Mesendoderm (in vitro differentiated cells): ENCODE measurements around the gene MTURN.

Source experiments
- DNase-seq: peaks from one replicate; pipeline ENCODE4 v3.0.0; 2013
- H2AK5ac ChIP-seq: 2 replicates; pipeline ENCODE4 v1.6.1; 2013; ENCODE audit warnings: low read length, inconsistent platforms
- H2BK120ac ChIP-seq: 2 replicates; pipeline ENCODE4 v1.6.1; 2013; ENCODE audit warnings: low read depth, mild to moderate bottlenecking, low read length, moderate library complexity, mixed read lengths
- H2BK15ac ChIP-seq: replicated peaks from 2 replicates; pipeline ENCODE4 v1.6.1; 2013; ENCODE audit warnings: low read depth, mild to moderate bottlenecking, moderate library complexity
- H2BK5ac ChIP-seq: 2 replicates; pipeline ENCODE4 v1.6.1; 2013; ENCODE audit warnings: low read length, inconsistent platforms
- H3K18ac ChIP-seq: 2 replicates; pipeline ENCODE4 v1.6.1; 2013; ENCODE audit warnings: mild to moderate bottlenecking, low read length, mixed read lengths
- H3K23ac ChIP-seq: one replicate; pipeline ENCODE4 v1.6.1; 2013; ENCODE audit warnings: low read length
- H3K27ac ChIP-seq: 2 replicates; pipeline ENCODE4 v1.5.1; 2013; ENCODE audit warnings: low read depth, mild to moderate bottlenecking, inconsistent platforms, low read length, moderate library complexity
- H3K27me3 ChIP-seq: 2 replicates; pipeline ENCODE4 v1.6.1; 2013; ENCODE audit warnings: low read length, control low read depth, mild to moderate bottlenecking, inconsistent platforms; ENCODE audit not compliant: insufficient read depth, poor library complexity
- H3K36me3 ChIP-seq: 2 replicates; pipeline ENCODE4 v1.6.1; 2013; ENCODE audit warnings: low read length, inconsistent platforms; ENCODE audit not compliant: control insufficient read depth, insufficient read depth
- H3K4ac ChIP-seq: one replicate; pipeline ENCODE4 v1.6.1; 2013; ENCODE audit warnings: low read depth, mild to moderate bottlenecking, low read length, moderate library complexity
- H3K4me1 ChIP-seq: 2 replicates; pipeline ENCODE4 v1.6.1; 2013; ENCODE audit warnings: low read depth, low read length, inconsistent platforms; ENCODE audit not compliant: control insufficient read depth
- H3K4me2 ChIP-seq: 2 replicates; pipeline ENCODE4 v1.6.1; 2013; ENCODE audit warnings: low read length
- H3K4me3 ChIP-seq: 2 replicates; pipeline ENCODE4 v1.5.1; 2013; ENCODE audit warnings: mild to moderate bottlenecking, low read length
- H3K56ac ChIP-seq: one replicate; pipeline ENCODE4 v1.6.1; 2013; ENCODE audit warnings: low read length
- H3K79me1 ChIP-seq: 2 replicates; pipeline ENCODE4 v1.6.1; 2013; ENCODE audit warnings: low read length, inconsistent platforms
- H3K79me2 ChIP-seq: 2 replicates; pipeline ENCODE4 v1.6.1; 2013; ENCODE audit warnings: mild to moderate bottlenecking, low read length; ENCODE audit not compliant: control insufficient read depth, insufficient read depth
- H3K9ac ChIP-seq: 2 replicates; pipeline ENCODE4 v1.6.1; 2013; ENCODE audit warnings: low read length, inconsistent platforms
- H4K5ac ChIP-seq: one replicate; pipeline ENCODE4 v1.6.1; 2013; ENCODE audit warnings: low read length
- H4K8ac ChIP-seq: one replicate; pipeline ENCODE4 v1.6.1; 2013; ENCODE audit warnings: low read depth, mild to moderate bottlenecking, control low read depth, low read length, moderate library complexity
- WGBS: extraction: QIAGEN DNeasy Blood & Tissue Kit; methylation state at CpG from one replicate; pipeline ENCODE4 v1.1.7; 2013; ENCODE audit warnings: low lambda C conversion rate, missing lambda C conversion rate; ENCODE audit not compliant: insufficient coverage; ENCODE audit errors: extremely low coverage; 5-methylcytosine and 5-hydroxymethylcytosine counted together

MTURN gene

DNA sequence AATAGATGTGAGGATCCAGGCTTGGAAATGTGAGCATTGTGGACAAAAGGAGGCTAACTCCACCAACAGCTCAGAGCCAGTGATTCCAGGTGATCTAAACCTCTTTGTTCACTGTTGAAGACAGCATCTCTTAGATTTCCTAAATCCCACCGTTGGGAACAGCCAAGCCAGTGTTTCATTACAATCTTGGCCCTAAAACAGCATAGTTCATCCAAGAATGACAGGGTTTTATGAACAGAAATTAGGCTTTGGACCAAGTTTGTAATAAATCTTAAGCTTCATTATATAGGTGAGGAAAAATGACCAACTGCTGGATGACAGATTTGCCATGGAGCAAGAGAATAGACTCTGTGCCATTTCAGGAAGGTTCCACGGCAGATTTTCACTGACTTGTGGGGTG is 65.8 kb downstream of the MTURN start:
- Histone ChIP-seq H2BK15ac (no peak overlapping the region), H3K27me3 (no peaks in the 10 kb centered on the region), H3K27ac (no peak overlapping the region), H3K79me1 (no peaks in the 10 kb centered on the region), H2AK5ac (no peak overlapping the region), H3K56ac (no peak overlapping the region), H3K36me3 (no peaks in the 10 kb centered on the region), H2BK120ac (no peak overlapping the region), H2BK5ac (no peak overlapping the region), H3K9ac (no peak overlapping the region), H3K4me3 (no peak overlapping the region), H3K23ac (no peak overlapping the region), H3K4me2 (no peak overlapping the region), H3K18ac (no peak overlapping the region), H3K79me2 (no peaks in the 10 kb centered on the region), H3K4me1 (no peaks in the 10 kb centered on the region), H4K5ac (no peak overlapping the region), H3K4ac (no peak overlapping the region), H4K8ac (no peak overlapping the region)
- no peak for DNase-seq
- WGBS = no CpG with 5 or more reads among the region's 2 CpGs

DNA sequence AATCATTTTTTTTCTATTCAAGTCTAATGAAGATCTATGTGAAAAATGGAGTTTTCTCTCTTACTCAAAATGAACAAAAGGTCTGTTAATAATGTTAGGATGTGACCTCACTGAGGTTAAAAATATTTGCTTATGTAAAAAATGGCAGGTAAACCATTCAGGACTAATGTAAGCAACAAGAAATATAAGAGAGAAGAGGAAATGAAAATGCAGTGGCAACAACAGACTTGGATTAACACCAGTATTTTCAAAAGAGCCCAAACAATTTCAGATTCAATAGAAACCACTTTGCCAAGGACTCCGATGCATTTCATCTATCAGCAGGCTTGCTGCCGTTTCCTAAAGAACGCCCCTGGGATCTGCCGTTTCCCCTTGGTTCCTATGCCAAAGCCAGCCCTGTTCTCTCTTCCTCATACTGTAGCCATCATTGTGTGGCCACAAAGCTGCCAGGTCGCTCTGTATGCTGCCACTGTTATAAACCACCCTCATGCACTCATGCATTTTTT is 66.4 kb downstream of the MTURN start:
- no peak overlapping the region for H3K4me2 ChIP-seq
- no peak overlapping the region for H3K4me3 ChIP-seq
- WGBS = no CpG with 5 or more reads among the region's 5 CpGs
- no peak overlapping the region for H2BK15ac ChIP-seq
- no peak for DNase-seq
- H4K8ac ChIP-seq = no peak overlapping the region
- H2AK5ac ChIP-seq = no peak overlapping the region
- H3K56ac ChIP-seq = no peak overlapping the region
- H3K79me2 ChIP-seq = no peaks in the 10 kb centered on the region
- no peak overlapping the region for H2BK5ac ChIP-seq
- no peak overlapping the region for H3K27ac ChIP-seq
- no peak overlapping the region for H3K18ac ChIP-seq
- H3K27me3 ChIP-seq = no peaks in the 10 kb centered on the region
- H3K4ac ChIP-seq = no peak overlapping the region
- H3K36me3 ChIP-seq = no peaks in the 10 kb centered on the region
- H3K4me1 ChIP-seq = no peaks in the 10 kb centered on the region
- H3K79me1 ChIP-seq = no peaks in the 10 kb centered on the region
- H3K9ac ChIP-seq = no peak overlapping the region
- no peak overlapping the region for H4K5ac ChIP-seq
- no peak overlapping the region for H3K23ac ChIP-seq
- no peak overlapping the region for H2BK120ac ChIP-seq

DNA sequence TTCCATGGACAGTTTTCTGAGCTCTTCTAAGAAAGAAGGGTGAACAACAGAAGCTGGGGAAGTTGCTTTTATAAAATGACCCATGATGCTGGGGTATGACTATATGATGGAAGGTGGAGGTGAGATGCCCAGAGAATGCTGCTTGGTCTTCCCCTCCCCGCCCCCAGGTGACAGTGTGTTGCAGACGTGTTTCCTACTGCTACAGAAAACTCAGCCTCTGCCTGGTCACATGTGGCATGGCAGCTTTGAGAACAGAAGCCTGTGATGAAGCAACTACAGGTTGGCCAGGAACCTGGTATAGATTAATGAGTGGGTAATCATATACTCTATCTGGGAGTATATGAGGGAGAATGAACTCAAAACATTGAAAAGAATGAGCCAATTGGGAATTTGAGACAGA is 67.1 kb downstream of the MTURN start:
- no peak overlapping the region for H4K5ac ChIP-seq
- no peaks in the 10 kb centered on the region for H3K4me1 ChIP-seq
- H2BK15ac ChIP-seq = no peak overlapping the region
- no peak overlapping the region for H2BK5ac ChIP-seq
- no peak overlapping the region for H3K4me2 ChIP-seq
- no peak overlapping the region for H3K18ac ChIP-seq
- H3K23ac ChIP-seq = no peak overlapping the region
- H3K36me3 ChIP-seq = no peaks in the 10 kb centered on the region
- no peaks in the 10 kb centered on the region for H3K79me2 ChIP-seq
- WGBS = no CpG with 5 or more reads among the region's 2 CpGs
- no peak overlapping the region for H3K4ac ChIP-seq
- no peaks in the 10 kb centered on the region for H3K27me3 ChIP-seq
- H2BK120ac ChIP-seq = no peak overlapping the region
- H3K9ac ChIP-seq = no peak overlapping the region
- no peak overlapping the region for H4K8ac ChIP-seq
- no peak overlapping the region for H2AK5ac ChIP-seq
- H3K56ac ChIP-seq = no peak overlapping the region
- DNase-seq = no peak
- no peak overlapping the region for H3K27ac ChIP-seq
- H3K4me3 ChIP-seq = no peak overlapping the region
- H3K79me1 ChIP-seq = no peaks in the 10 kb centered on the region

DNA sequence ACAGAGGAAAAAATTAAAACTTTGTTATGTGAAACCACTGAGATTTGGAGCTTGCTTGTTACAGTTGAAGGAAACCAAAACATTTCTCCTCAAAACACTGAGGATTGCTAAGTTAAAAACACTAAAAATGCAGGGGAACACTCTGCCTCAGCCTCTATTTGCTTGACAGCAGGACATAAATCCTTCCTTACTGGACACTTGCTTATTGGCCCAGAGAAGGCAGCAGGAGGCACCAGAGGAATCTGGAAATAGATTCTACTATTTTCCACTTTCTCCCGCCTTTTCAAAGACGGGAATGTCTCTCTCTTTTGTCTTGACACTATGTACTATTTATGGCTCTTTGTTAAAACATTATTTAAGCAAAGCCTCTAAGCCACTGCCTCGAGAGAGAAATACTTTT is 67.9 kb downstream of the MTURN start:
- no peaks in the 10 kb centered on the region for H3K79me2 ChIP-seq
- no peaks in the 10 kb centered on the region for H3K27me3 ChIP-seq
- no peak overlapping the region for H2BK5ac ChIP-seq
- no peak overlapping the region for H3K23ac ChIP-seq
- no peaks in the 10 kb centered on the region for H3K4me1 ChIP-seq
- no peak overlapping the region for H3K4ac ChIP-seq
- H2BK15ac ChIP-seq = no peak overlapping the region
- no peak overlapping the region for H3K4me2 ChIP-seq
- no peak overlapping the region for H3K4me3 ChIP-seq
- H2AK5ac ChIP-seq = no peak overlapping the region
- no peak overlapping the region for H4K5ac ChIP-seq
- H4K8ac ChIP-seq = no peak overlapping the region
- no peak overlapping the region for H3K56ac ChIP-seq
- H2BK120ac ChIP-seq = no peak overlapping the region
- no peaks in the 10 kb centered on the region for H3K79me1 ChIP-seq
- no peak overlapping the region for H3K9ac ChIP-seq
- WGBS = no CpG with 5 or more reads among the region's 3 CpGs
- no peak overlapping the region for H3K27ac ChIP-seq
- no peak for DNase-seq
- H3K18ac ChIP-seq = no peak overlapping the region
- no peaks in the 10 kb centered on the region for H3K36me3 ChIP-seq

DNA sequence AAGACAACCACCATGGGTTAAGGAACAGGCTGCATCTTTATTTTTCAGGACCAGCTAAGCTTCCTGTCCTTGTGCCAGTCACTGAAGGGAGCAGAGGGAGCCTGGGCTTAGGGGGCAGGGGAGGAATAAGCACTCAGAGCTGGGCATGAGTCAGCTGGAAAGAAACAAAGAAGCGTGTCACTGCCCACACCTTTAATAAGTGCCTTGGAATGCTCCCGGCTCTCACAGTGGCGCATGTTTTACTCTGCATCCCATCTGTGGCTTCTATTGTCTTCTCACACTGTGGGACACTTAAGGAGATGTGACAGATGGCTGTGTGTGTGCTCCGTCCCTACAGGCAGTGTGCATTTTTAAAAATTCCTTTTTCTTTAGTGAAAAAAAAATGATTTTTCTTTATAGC is 71.7 kb downstream of the MTURN start:
- Histone ChIP-seq H3K4me1 (no peaks in the 10 kb centered on the region), H2BK120ac (no peak overlapping the region), H2AK5ac (no peak overlapping the region), H3K4me2 (no peak overlapping the region), H2BK15ac (no peak overlapping the region), H4K5ac (no peak overlapping the region), H3K23ac (no peak overlapping the region), H3K4me3 (no peak overlapping the region), H3K27me3 (no peaks in the 10 kb centered on the region), H3K56ac (no peak overlapping the region), H3K36me3 (no peaks in the 10 kb centered on the region), H4K8ac (no peak overlapping the region), H3K79me2 (no peaks in the 10 kb centered on the region), H3K27ac (no peak overlapping the region), H3K18ac (no peak overlapping the region), H3K9ac (no peak overlapping the region), H2BK5ac (no peak overlapping the region), H3K4ac (no peak overlapping the region), H3K79me1 (no peaks in the 10 kb centered on the region)
- DNase-seq = peak; percentile 47
- no CpG with 5 or more reads among the region's 4 CpGs for whole genome bisulfite sequencing

DNA sequence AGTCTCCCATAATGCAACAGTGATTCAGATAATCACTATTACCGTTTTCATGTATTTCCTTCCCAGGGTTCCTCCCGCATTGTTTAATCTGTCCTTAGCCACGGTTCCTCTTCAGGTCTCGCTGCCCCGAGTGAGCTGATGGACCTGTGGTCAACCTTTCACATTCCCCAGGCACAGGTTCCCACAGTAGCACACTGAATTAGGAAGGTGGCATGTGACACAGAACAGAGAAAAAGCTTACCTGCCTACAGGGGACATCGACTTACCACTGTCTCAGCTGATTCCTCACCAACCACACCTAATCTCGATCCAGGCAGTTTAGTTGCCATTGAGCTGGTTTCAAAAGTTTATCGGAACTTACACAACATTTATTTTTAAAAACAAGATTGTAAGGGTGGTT is 72.2 kb downstream of the MTURN start:
- Histone ChIP-seq H3K4ac (no peak overlapping the region), H3K79me1 (no peaks in the 10 kb centered on the region), H2AK5ac (no peak overlapping the region), H2BK120ac (no peak overlapping the region), H3K23ac (no peak overlapping the region), H3K9ac (no peak overlapping the region), H3K79me2 (no peaks in the 10 kb centered on the region), H3K27me3 (no peaks in the 10 kb centered on the region), H2BK15ac (no peak overlapping the region), H2BK5ac (no peak overlapping the region), H3K18ac (no peak overlapping the region), H3K4me1 (no peaks in the 10 kb centered on the region), H3K56ac (no peak overlapping the region), H4K5ac (no peak overlapping the region), H3K4me3 (no peak overlapping the region), H4K8ac (no peak overlapping the region), H3K27ac (no peak overlapping the region), H3K4me2 (no peak overlapping the region), H3K36me3 (no peaks in the 10 kb centered on the region)
- WGBS = no CpG with 5 or more reads among the region's 8 CpGs
- DNase-seq = no peak
